HCT116 (cell line): ENCODE measurements around the gene PLEKHA4.
"Not testable (repeated sequence)": the region's sequence is repeated elsewhere in the genome, so short reads cannot be mapped to it uniquely, and the experiment has no call there.

Experiments used
- EGR1 ChIP-seq: IDR thresholded peaks from 2 replicates; pipeline ENCODE4 v1.6.1; 2012; ENCODE audit warnings: low read depth
- EZH2 ChIP-seq: fragments of 200-600 bp; sonication (generic); IDR thresholded peaks from 2 replicates; pipeline ENCODE4 v1.6.1; 2017; ENCODE audit warnings: antibody characterized with exemption, mixed run types
- JUND ChIP-seq: IDR thresholded peaks from 2 replicates; pipeline ENCODE4 v1.6.1; 2012
- POLR2A ChIP-seq: IDR thresholded peaks from 2 replicates; pipeline ENCODE4 v1.7.0; 2011; ENCODE audit warnings: borderline replicate concordance; ENCODE audit not compliant: insufficient read depth, insufficient read length; ENCODE audit errors: extremely low read depth
- RAD21 ChIP-seq: IDR thresholded peaks from 2 replicates; pipeline ENCODE4 v1.6.1; 2012; ENCODE audit warnings: low read depth, mild to moderate bottlenecking
- SIN3A ChIP-seq: IDR thresholded peaks from 2 replicates; pipeline ENCODE4 v1.6.1; 2012; ENCODE audit warnings: low read depth
- SP1 ChIP-seq: IDR thresholded peaks from 2 replicates; pipeline ENCODE4 v1.6.1; 2012; ENCODE audit warnings: low read depth
- ZFX ChIP-seq: fragments of 450-650 bp; IDR thresholded peaks from 2 replicates; pipeline ENCODE4 v1.6.1; 2017
- TF ChIP-seq, protein P1 (sequence below), 3 experiments: fragments of 200-600 bp in 1 of 3; sonication (generic) in 1 of 3; IDR thresholded peaks in 2 of 3; conservative IDR thresholded peaks in 1 of 3; 2 replicates each; pipeline ENCODE4 v1.5.1; 2012 to 2017; ENCODE audit warnings: low read depth in 2 of 3, low read length in 2 of 3, antibody characterized with exemption in 1 of 3, borderline replicate concordance in 1 of 3, control low read depth in 1 of 3, mild to moderate bottlenecking in 1 of 3, mixed read lengths in 1 of 3, mixed run types in 1 of 3, moderate library complexity in 1 of 3; ENCODE audit not compliant: insufficient read depth in 1 of 3
- TF ChIP-seq, protein P2 (sequence below): IDR thresholded peaks from 2 replicates; pipeline ENCODE4 v1.6.1; 2012
- TF ChIP-seq, protein P3 (sequence below): IDR thresholded peaks from 2 replicates; pipeline ENCODE4 v1.6.1; 2012

DNA sequence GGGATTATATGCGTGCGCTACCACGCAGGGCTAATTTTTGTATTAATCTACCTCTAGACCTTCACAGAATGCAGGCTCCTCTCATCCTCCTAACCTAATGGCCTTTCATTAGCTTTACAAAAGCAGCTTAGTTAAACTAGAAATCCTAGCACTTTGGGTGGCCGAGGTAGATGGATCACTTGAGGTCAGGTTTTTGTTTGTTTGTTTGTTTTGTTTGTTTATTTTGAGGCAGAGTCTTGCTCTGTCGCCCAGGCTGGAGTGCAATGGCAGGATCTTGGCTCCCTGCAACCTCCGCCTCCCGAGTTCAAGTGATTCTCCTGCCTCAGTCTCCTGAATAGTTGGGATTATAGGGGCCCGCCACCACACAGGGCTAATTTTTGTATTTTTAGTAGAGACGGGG is 11.3 kb upstream of the PLEKHA4 start:
- not testable (repeated sequence) for TF ChIP-seq EGR1, ZFX, SP1, RAD21, SIN3A, EZH2, JUND, POLR2A
- TF ChIP-seq, protein P1, sequence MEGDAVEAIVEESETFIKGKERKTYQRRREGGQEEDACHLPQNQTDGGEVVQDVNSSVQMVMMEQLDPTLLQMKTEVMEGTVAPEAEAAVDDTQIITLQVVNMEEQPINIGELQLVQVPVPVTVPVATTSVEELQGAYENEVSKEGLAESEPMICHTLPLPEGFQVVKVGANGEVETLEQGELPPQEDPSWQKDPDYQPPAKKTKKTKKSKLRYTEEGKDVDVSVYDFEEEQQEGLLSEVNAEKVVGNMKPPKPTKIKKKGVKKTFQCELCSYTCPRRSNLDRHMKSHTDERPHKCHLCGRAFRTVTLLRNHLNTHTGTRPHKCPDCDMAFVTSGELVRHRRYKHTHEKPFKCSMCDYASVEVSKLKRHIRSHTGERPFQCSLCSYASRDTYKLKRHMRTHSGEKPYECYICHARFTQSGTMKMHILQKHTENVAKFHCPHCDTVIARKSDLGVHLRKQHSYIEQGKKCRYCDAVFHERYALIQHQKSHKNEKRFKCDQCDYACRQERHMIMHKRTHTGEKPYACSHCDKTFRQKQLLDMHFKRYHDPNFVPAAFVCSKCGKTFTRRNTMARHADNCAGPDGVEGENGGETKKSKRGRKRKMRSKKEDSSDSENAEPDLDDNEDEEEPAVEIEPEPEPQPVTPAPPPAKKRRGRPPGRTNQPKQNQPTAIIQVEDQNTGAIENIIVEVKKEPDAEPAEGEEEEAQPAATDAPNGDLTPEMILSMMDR (IDR thresholded peaks at IDR 0.05 in 2 of 3, conservative IDR thresholded peaks at IDR 0.05 in 1 of 3; ENCODE audit: borderline replicate concordance in 1 of 3, insufficient read depth in 1 of 3, low read depth in 2 of 3, low read length in 2 of 3): not testable (repeated sequence)
- TF ChIP-seq, protein P2, sequence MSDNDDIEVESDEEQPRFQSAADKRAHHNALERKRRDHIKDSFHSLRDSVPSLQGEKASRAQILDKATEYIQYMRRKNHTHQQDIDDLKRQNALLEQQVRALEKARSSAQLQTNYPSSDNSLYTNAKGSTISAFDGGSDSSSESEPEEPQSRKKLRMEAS: not testable (repeated sequence)
- TF ChIP-seq, protein P3, sequence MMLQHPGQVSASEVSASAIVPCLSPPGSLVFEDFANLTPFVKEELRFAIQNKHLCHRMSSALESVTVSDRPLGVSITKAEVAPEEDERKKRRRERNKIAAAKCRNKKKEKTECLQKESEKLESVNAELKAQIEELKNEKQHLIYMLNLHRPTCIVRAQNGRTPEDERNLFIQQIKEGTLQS: not testable (repeated sequence)
